HepG2 (cell line): ENCODE measurements around the gene LIF.

ENCODE experiments used
- ADNP ChIP-seq: sonication (generic); formaldehyde crosslinking; IDR thresholded peaks from 2 replicates; pipeline ENCODE4 v1.4.0; 2020; ENCODE audit warnings: missing genetic modification reagents
- ARNT2 ChIP-seq: sonication (generic); formaldehyde crosslinking; IDR thresholded peaks from 2 replicates; pipeline ENCODE4 v1.8.0; 2022; ENCODE audit warnings: mild to moderate bottlenecking, low read depth, missing genetic modification reagents, moderate library complexity
- ATF3 ChIP-seq: sonication (generic); formaldehyde crosslinking; IDR thresholded peaks from 2 replicates; pipeline ENCODE4 v1.4.0; 2020; ENCODE audit warnings: missing genetic modification reagents
- FIP1L1 ChIP-seq: fragments of 200-400 bp; formaldehyde crosslinking; IDR thresholded peaks from 2 replicates; pipeline ENCODE4 v1.6.1; 2018; ENCODE audit warnings: low read depth, mild to moderate bottlenecking, low read length, moderate library complexity, borderline replicate concordance; ENCODE audit not compliant: insufficient read depth
- JUNB ChIP-seq: sonication (generic); formaldehyde crosslinking; IDR thresholded peaks from 2 replicates; pipeline ENCODE4 v1.8.0; 2022; ENCODE audit warnings: missing genetic modification reagents, mild to moderate bottlenecking, borderline replicate concordance
- MXD1 ChIP-seq: sonication (generic); formaldehyde crosslinking; IDR thresholded peaks from 2 replicates; pipeline ENCODE4 v1.4.0; 2020; ENCODE audit warnings: mild to moderate bottlenecking, missing genetic modification reagents
- NFIC ChIP-seq: IDR thresholded peaks from 2 replicates; pipeline ENCODE4 v1.6.1; 2012; ENCODE audit warnings: mild to moderate bottlenecking, low read length, inconsistent platforms
- PAXIP1 ChIP-seq: sonication (generic); formaldehyde crosslinking; conservative IDR thresholded peaks from 2 replicates; pipeline ENCODE4 v1.4.0; 2020; ENCODE audit warnings: mild to moderate bottlenecking, missing genetic modification reagents, moderate library complexity
- RNF2 ChIP-seq: fragments of 450-650 bp; conservative IDR thresholded peaks from 2 replicates; pipeline ENCODE4 v1.6.1; 2016; ENCODE audit warnings: low read depth
- SALL1 ChIP-seq: sonication (generic); formaldehyde crosslinking; IDR thresholded peaks from 2 replicates; pipeline ENCODE4 v1.8.0; 2022; ENCODE audit warnings: mild to moderate bottlenecking, missing genetic modification reagents
- YY1 ChIP-seq: IDR thresholded peaks from 2 replicates; pipeline ENCODE4 v1.6.1; 2011; ENCODE audit warnings: low read length, low read depth, moderate library complexity, mild to moderate bottlenecking; ENCODE audit not compliant: insufficient read depth, insufficient replicate concordance

- TF ChIP-seq FIP1L1 (no peak), ADNP (CRISPR knock-in tag) (no peak), SALL1 (CRISPR knock-in tag) (no peak), YY1 (no peak), NFIC (no peak), RNF2 (no peak), ARNT2 (CRISPR knock-in tag) (no peak), MXD1 (no peak), PAXIP1 (CRISPR knock-in tag) (no peak), JUNB (CRISPR knock-in tag) (no peak), ATF3 (CRISPR knock-in tag) (no peak)
Observed at GRCh38 chr22:30295576-30295975, 49.0 kb upstream of the LIF start.
